Neuron (in vitro differentiated cells): ENCODE results near the gene ZNF584.
A peak's percentile ranks its signal among the peaks of the same experiment; 100 is the strongest.
"Not testable (repeated sequence)": the region's sequence is repeated elsewhere in the genome, so short reads cannot be mapped to it uniquely, and the experiment has no call there.

Source experiments
- H2AFZ ChIP-seq: one replicate; pipeline ENCODE4 v1.6.1; 2013; ENCODE audit warnings: low read depth, mild to moderate bottlenecking, inconsistent platforms, low read length, moderate library complexity
- H3K27me3 ChIP-seq: one replicate; pipeline ENCODE4 v1.6.1; 2013; ENCODE audit warnings: low read length; ENCODE audit not compliant: insufficient read depth
- H3K36me3 ChIP-seq: one replicate; pipeline ENCODE4 v1.6.1; 2013; ENCODE audit warnings: low read length; ENCODE audit not compliant: insufficient read depth
- H3K4me1 ChIP-seq: one replicate; pipeline ENCODE4 v1.6.1; 2013; ENCODE audit warnings: low read length; ENCODE audit not compliant: insufficient read depth
- H3K4me3 ChIP-seq: 2 replicates; pipeline ENCODE4 v1.5.1; 2013; ENCODE audit warnings: mild to moderate bottlenecking, low read length, moderate library complexity
- H3K9me3 ChIP-seq: one replicate; pipeline ENCODE4 v1.6.1; 2013; ENCODE audit warnings: low read length

ZNF584 gene

DNA sequence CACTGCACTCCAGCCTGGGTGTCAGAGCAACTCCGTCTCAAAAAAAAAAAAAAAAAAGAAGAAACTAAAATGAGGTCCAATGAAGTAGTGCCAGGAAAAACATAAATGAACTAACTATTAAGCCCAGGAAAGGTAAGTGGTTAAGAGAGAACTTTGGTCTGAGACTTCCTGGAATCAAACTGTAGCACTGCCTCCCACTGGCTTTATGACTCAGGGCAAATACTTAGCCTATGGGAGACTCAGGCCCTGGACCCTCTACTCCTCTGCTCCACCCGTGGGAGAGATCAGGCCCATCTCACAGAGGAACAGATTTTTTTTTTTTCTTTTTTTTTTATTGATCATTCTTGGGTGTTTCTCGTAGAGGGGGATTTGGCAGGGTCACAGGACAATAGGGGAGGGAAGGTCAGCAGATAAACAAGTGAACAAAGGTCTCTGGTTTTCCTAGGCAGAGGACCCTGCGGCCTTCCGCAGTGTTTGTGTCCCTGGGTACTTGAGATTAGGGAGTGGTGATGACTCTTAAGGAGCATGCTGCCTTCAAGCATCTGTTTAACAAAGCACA is 4.5 kb upstream of the ZNF584 start:
- H2AFZ ChIP-seq, H3K36me3 ChIP-seq, H3K27me3 ChIP-seq, H3K4me3 ChIP-seq, H3K9me3 ChIP-seq: not testable (repeated sequence)
- H3K4me1 ChIP-seq: peaks cover 24% of the 10 kb centered on the region

DNA sequence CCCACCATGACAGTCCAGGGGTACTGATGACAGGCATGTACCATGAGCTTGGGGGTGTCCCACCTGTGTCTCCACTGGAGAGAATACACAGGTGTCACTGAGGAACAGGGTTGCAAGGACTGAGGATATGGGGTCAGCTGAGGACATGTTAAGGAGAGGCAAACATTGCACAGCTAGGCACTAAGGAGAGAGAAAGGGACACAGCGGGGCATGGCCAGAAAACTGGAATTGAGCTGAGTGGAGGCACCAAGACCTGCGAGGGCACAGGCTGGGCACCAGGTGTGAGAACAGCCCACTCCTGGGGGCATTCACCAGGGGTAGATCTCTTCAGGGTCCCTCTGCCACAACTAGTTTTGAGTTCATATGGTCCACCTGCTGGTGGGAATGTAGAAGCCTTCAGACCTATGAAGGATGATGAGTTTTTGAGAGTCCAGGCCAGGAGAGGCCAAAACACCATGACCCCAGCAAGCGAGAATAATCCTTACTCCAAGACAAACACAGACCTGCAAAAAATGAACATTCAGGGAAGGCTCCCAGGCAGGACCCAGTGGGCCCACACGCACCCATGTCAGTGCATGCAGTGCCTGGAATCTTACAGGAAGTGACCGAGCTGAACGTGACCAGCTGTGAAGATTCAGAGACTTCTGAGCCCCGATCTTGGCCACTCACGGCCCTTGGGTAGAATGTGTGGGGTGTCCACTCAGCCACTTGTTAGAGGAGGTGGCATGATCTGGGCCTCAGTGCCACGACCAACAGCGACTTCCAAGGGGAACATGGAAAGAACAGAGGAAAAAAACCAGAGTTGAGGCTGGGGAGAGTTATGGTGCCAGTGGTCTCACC is 1.4 kb upstream of the ZNF584 start:
- H3K27me3 ChIP-seq: no peaks in the 10 kb centered on the region
- H3K4me3 ChIP-seq: peak overlapping the region; percentile 85
- H3K9me3 ChIP-seq: no peaks in the 10 kb centered on the region
- no peaks in the 10 kb centered on the region for H3K36me3 ChIP-seq
- H2AFZ ChIP-seq: no peak overlapping the region
- peaks cover 22% of the 10 kb centered on the region for H3K4me1 ChIP-seq

DNA sequence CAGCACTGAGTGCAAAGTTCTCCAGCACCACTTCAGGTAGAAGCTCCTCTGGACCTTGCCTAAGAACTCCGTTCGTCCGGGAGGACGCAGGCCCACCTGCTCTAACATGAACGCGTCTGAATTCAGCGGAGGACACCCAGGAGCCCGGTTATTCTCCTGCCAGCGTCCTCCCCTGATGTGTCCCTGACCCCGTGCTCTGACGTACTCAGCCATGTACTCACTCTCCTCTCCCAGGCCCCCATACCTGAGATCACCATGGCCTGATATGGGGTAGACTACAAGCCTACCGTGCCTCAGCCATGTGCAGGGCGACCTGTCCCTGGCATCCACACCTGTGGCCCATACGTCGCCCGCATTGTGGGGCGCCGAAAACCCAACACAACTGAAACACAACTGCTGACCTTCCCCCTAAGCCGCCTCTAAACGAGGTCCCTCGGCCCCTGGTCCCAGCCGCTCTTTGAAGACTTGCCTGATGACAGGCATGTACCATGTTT is 744 bp upstream of the ZNF584 start:
- Histone ChIP-seq H3K4me3 (peak overlapping the region; percentile 85), H3K9me3 (no peaks in the 10 kb centered on the region), H3K27me3 (no peaks in the 10 kb centered on the region), H2AFZ (no peak overlapping the region), H3K4me1 (peaks cover 20% of the 10 kb centered on the region), H3K36me3 (no peaks in the 10 kb centered on the region)

DNA sequence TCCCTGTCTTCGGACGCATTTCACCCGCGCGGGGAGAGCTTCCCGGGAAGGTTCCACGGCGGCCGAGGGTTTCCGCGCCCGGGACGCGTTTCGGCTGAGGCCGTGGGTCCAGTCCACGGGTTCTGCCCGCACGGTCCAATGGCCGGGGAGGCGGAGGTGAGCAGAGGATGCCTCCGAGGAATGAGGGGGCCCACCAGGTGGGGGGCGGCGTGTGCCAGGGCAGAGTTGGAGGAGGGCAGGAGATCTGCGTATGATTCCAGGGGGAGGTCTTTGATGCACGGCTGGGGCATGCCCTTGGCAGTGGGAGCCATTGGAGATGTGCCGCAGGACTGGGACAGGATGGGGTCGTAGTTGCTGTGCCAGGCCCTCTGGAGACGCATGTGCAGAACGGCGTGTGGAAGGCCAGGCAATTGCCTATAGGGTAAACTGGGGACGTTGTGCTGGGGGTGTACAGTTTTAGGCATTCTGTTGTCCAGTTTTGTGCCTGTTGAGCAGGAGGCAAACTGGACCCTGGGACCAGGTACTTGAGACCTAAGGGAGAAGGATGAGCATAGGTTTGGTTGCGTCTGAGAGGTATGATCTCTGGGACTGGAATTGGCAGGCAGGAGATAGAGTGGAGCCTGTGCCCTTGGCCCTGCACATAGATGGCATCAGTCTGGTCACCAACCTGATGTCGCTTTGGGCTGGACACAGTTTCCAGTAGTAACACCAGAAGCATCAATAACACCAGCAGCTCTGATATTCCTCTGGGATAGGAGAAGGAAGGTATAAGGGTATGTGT is 751 bp downstream of the ZNF584 start:
- Histone ChIP-seq H2AFZ (peak overlapping the region; percentile 77), H3K36me3 (no peaks in the 10 kb centered on the region), H3K9me3 (no peaks in the 10 kb centered on the region), H3K4me1 (peaks cover 20% of the 10 kb centered on the region), H3K4me3 (peak overlapping the region; percentile 85), H3K27me3 (no peaks in the 10 kb centered on the region)

DNA sequence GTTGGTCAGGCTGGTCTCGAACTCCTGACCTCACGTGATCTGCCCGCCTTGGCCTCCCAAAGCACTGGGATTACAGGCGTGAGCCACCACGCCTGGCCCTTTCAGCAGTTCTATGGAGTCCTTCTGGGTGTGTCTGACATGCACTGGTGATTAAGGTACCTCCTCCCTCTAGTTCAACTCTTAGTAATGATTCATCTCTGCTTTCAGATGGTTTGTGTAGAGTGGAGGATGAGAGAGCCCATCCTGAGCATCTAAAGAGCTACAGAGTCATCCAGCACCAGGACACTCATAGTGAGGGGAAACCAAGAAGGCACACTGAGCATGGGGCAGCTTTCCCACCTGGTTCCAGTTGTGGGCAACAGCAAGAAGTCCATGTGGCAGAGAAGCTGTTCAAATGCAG is 8.2 kb downstream of the ZNF584 start:
- no peak overlapping the region for H2AFZ ChIP-seq
- peaks cover 48% of the 10 kb centered on the region for H3K36me3 ChIP-seq
- no peaks in the 10 kb centered on the region for H3K27me3 ChIP-seq
- no peaks in the 10 kb centered on the region for H3K4me1 ChIP-seq
- peaks cover 27% of the 10 kb centered on the region for H3K9me3 ChIP-seq
- no peak overlapping the region for H3K4me3 ChIP-seq

DNA sequence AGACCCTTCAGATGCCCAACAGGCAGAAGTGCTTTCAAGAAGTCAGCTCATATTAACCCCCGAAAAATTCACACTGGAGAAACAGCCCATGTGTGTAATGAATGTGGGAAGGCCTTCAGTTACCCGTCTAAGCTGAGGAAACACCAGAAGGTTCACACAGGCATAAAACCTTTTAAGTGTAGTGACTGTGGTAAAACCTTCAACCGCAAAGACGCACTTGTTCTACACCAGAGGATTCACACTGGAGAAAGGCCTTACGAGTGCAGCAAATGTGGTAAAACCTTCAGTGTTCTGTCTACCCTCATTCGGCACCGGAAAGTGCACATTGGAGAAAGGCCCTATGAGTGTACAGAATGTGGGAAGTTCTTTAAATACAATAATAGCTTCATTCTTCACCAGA is 8.6 kb downstream of the ZNF584 start:
- Histone ChIP-seq H3K36me3 (peaks cover 51% of the 10 kb centered on the region), H3K27me3 (no peaks in the 10 kb centered on the region), H3K4me1 (no peaks in the 10 kb centered on the region), H2AFZ (no peak overlapping the region), H3K4me3 (no peak overlapping the region), H3K9me3 (peaks cover 27% of the 10 kb centered on the region)

DNA sequence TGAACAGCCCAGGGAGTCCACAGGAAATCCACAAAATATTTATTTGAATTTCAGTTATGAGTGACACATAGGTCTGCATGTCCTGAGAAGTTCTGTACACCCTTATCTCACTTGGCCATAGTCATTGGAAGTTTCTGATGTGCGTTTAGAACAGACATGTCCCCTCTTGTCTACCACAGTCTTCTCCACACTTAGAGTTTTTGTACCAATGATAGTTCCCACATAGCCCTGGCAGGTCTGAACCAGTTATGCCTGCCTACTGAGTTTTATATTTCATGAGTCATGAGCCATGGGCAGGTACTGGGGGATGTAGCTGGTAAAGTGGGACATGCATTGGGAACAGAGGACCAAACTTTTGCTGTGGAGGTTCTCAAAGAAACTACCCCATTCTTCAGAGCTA is 20.2 kb downstream of the ZNF584 start:
- H3K9me3 ChIP-seq: peaks cover 37% of the 10 kb centered on the region
- H2AFZ ChIP-seq: no peak overlapping the region
- no peak overlapping the region for H3K4me3 ChIP-seq
- no peaks in the 10 kb centered on the region for H3K27me3 ChIP-seq
- no peaks in the 10 kb centered on the region for H3K4me1 ChIP-seq
- H3K36me3 ChIP-seq: peaks cover 34% of the 10 kb centered on the region

DNA sequence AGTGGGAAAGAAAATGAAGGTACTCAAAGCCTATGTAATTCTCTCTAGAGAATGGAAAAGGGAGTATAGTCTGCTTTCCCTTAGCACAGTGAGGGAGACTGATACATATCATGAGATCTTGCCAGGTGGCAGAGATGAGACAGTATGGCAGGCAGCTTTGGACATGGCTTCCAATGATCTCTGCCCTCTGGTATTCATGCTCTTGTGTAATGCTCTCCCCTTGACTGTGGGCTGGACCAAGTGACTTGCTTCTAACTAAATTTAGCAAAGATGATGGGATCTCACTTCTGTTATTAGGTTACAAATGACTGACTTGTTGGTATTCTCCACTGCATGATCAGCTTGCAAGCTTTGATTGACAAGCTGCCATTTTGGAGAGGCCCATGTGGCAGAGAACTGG is 21.3 kb downstream of the ZNF584 start:
- Histone ChIP-seq H3K36me3 (peaks cover 45% of the 10 kb centered on the region), H3K4me3 (no peak overlapping the region)

DNA sequence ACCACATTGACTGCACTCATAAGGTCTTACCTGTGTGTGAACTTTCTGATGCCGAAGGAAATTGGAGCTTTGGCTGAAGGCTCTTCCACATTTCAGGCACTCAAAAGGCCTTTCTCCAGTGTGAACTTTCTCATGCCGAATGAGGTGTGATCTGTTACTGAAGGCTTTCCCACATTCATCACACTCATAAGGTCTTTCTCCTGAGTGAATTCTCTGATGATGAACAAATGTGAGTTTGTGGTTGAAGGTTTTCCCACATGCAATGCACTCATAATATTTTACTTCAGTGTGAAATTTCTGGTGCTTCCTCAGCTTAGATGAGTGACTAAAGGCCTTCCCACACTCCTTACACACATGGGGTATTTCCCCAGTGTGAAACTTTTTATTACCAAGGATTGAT is 25.8 kb downstream of the ZNF584 start:
- Histone ChIP-seq H3K4me3 (no peak overlapping the region), H3K27me3 (no peaks in the 10 kb centered on the region), H2AFZ (no peak overlapping the region), H3K4me1 (peaks cover 5% of the 10 kb centered on the region), H3K36me3 (peaks cover 67% of the 10 kb centered on the region), H3K9me3 (peaks cover 76% of the 10 kb centered on the region)

More for the DNA sequence above, 21.3 kb downstream of the ZNF584 start:
- Histone ChIP-seq H3K4me1 (no peaks in the 10 kb centered on the region), H3K27me3 (no peaks in the 10 kb centered on the region), H3K9me3 (peaks cover 48% of the 10 kb centered on the region), H2AFZ (no peak overlapping the region)

DNA sequence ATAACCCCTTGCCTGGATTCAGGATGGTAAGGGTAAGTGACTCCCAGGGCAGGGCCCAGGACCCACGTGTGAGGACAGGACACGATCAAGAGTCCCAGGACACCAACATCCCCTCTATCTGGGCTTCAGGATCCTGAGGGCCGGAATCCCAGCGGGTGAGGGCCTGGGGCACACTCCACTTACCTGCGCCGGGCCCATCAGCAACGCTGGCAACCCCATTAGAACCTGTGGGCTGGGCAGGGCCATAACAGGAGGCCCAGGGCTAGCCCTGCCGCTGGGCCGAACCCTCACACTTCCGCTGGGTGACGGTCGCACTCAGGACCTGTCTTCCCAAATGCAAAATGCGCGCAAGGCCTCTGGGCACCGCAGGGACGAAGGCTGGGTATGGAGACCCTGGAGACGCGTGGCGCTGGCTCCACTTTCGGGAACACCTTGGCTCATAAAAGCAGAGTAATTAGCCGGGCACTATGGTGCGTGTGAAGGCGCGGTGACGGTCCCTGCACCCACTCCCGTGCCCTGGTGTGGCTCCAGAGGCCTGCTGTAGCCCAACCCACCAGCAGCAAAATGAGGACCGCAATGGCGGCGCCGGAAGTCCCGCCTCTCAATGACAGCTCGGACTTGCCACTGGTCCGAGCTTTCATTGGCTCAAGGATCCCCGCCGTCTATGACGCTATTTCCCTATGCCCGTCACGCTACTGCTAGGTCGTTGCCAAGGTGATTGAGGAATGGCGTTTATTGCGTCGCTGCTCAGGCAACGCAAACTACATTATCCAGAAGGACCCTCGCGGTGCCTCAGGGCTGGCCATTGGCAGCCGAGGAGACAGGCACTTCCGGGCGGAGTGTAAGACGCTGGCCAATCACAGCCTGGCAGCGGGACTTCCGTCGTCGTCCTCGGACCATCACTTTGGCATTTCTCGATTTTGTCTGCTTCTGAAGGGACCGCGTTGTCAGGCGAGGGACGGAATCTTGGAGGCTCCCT is 31.4 kb downstream of the ZNF584 start, which contains the start of gene ZNF132:
Gene ZNF132 (minus strand): TSS at position 578 of the 979 bp plus-strand sequence. CDS start 332 bp downstream, at position 246.
- peaks cover 27% of the 10 kb centered on the region for H3K9me3 ChIP-seq
- H3K4me3 ChIP-seq: peak within 1 kb of the TSS; percentile 68
- H3K4me1 ChIP-seq: peaks cover 10% of the 10 kb centered on the region
- peak within 1 kb of the TSS; percentile 27 for H2AFZ ChIP-seq
- H3K27me3 ChIP-seq: no peaks in the 10 kb centered on the region
- peaks cover 25% of the 10 kb centered on the region for H3K36me3 ChIP-seq

DNA sequence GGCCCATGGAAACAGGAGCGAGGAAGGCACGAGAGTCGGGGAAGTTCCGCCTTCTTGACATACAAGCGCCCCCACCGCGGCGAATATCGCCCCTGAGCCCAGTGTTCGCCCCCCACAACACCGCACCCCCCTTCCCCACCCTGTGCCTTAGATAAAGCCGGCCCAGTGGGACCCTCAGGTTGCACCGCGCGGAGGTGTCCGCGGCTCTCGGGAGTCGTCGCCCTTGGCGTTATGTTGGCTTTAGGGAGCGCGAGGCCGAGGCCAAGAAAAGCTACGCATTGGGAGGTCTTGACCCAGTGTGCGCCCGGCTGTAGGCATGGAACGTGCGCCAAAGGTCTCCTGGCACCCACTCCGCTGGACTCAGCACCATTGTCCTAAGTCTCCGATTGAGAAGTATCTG is 32.1 kb downstream of the ZNF584 start:
- Histone ChIP-seq H2AFZ (peak overlapping the region; percentile 27), H3K27me3 (no peaks in the 10 kb centered on the region), H3K9me3 (peaks cover 20% of the 10 kb centered on the region), H3K4me3 (peak overlapping the region; percentile 68), H3K36me3 (peaks cover 18% of the 10 kb centered on the region), H3K4me1 (peaks cover 10% of the 10 kb centered on the region)

DNA sequence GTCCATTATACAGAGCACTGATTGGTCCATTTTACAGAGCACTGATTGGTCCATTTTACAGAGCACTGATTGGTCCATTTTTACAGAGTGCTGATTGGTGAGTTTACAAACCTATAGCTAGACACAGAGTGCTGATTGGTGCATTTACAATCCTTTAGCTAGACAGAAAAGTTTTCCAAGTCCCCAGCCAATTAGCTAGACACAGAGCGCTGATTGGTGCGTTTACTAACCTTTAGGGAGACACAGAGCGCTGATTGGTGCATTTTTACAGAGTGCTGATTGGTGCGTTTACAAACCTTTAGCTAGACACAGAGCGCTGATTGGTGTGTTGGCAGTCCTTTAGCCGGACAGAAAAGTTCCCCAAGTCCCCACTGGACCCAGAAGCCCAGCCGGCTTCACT is 34.5 kb downstream of the ZNF584 start:
- not testable (repeated sequence) for H3K4me3 ChIP-seq, H3K9me3 ChIP-seq

More for the DNA sequence above, 34.5 kb downstream of the ZNF584 start:
- H3K27me3 ChIP-seq, H3K36me3 ChIP-seq, H2AFZ ChIP-seq: not testable (repeated sequence)
- peaks cover 10% of the 10 kb centered on the region for H3K4me1 ChIP-seq
